Measurements from ENCODE around the gene ARL14EPL.
"Not testable (repeated sequence)": the region's sequence is repeated elsewhere in the genome, so short reads cannot be mapped to it uniquely, and the experiment has no call there.

Gene ARL14EPL

DNA sequence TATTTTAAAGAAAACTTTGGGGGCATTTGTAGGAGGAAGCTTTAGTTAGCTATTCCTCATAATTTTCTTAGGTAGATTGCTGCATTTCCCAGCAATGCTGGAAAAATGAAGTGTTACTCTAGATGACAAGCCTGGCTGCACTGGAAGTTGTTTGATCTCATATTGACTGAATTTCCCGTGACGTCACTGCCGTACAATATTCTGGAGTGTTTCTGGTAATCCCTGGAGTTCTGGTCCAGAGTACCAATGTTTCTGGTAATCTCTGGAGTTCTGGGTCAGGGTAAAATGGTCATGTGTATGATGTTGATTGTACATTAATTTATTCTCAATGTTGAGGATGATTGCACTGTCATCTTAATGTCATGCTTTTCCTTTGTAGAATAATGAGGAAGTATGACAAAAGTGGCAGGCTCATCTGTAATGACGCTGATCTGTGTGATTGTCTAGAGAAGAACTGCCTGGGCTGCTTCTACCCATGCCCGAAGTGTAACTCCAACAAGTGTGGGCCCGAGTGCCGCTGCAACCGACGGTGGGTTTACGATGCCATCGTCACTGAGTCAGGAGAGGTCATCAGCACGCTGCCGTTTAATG, 26.2 kb downstream of the ARL14EPL start:
- DNase-seq = no peak

DNA sequence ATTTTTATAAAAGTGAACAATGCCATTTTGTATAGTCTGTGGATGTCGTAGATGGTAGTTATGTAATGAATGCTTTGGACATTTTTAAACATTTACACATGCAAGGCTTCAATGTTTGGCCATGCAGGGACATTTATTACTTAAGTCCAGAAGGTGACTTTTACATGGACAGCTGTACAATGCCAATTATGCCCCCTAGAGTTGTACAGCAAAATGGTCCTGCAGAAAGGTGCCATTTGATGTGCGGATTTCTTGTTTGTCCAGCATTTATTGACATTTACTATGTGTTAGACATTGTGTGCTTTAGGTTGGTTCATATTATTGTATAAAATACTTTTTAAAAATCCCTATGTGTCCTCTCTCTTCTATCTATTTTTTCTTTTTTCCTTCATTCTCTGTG, 30.1 kb downstream of the ARL14EPL start:
- DNase-seq = no peak

DNA sequence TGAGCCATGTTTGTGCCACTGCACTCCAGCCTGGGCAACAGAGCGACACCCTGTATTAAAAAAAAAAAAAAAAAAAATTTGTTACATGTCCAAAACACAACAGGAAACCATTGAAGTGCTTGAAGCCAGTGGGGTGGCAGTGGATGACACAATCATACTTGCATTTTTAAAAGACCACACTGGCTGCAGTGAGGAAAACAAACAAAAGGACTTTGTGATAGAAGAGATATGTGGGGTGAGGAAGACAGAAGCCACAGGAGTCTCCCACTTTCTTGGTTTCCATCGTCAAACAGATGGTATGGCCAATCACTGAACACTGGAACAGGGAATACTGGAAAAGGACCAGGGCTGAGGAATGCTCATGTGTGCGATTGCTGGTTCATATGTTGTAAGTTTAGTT, 31.7 kb downstream of the ARL14EPL start:
- DNase-seq = no peak

DNA sequence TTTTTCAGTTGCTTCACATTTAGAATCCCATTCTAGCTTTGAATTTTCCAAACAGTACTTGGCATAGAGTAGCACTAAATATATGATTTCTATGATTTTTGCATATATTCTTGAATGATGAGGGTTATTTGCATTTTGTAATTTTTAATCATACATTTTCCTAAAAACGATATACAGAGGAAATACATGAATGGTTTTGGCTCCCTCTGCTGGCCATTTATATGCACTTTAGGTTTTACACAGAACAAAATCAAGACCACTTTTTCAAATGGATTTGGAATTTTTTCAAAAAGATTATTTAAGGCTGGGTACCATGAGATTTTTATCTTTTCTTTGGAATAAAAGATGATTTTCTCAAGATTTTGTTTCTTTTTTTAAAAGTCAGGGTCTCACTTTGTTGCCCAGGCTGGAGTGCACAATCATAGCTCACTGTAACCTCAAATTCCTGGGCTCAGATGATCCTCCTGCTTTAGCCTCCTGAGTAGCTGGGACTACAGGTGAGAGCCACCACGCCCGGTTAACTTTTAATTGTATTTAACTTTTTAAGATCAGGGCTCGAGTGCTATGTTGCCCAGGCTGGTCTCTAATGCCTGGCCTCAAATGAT, 35.9 kb downstream of the ARL14EPL start:
- peak; percentile 7 for DNase-seq

DNA sequence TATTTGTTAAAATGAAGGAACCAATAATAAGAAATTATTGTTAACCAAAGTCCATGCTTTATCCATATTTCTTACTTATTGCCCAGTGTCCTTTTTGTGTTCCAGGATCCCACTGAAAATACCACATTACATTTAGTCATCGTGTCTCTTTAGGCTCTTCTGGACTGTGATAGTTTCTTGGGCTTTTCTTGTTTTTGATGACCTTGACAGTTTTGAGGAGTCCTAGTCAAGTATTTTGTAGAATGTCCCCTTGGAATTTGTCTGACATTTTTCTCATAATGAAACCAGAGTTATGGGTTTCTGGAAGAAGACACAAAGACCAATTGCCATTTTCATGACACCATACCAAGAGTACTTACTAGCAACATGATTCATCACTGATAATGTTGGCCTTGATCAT, 38.9 kb downstream of the ARL14EPL start:
- no peak for DNase-seq

DNA sequence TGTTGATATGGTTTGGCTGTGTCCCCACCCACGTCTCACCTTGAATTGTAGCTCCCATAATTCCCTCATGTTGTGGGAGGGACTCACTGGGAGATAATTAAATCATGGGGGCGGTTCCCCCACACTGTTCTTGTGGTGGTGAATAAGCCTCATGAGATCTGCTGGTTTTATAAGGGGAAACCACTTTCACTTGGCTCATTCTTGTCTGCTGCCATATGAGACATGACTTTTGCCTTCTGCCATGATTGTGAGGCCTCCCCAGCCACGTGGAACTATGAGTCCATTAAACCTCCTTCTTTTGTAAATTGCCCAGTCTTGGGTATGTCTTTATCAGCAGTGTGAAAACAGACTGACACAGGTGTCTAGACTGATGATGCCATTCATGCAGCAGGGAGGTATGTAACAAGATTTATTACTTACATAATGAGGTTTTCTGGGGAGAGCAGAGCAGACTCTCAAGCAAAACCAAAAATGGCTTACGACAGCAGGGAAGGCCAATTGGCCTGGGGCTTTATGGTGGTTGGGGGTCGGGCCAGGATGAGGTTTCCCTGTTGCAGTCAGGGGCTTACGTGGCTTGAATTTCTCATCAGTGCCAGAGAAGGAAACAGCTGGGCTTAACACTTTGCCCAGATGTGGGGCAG, 43.0 kb downstream of the ARL14EPL start:
- DNase-seq = no peak

DNA sequence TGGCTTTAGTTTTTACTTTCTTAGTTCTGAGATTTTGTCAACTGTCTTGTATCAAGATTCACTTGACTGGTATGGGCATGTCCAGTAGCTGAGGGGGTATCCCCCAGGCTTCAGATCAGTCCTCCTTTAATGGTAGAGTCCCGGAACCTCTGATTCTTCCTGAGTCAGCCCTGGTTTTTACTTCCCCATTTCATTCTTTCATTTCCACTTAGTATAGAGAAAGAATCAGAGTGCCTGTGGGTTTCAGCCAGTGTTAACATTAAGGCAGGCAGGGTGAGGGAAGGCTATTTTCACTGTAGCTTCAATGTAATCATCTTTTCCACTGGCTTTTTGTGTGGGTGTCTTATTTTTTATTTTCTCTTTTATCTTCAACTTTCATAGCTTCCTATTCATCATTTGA, 44.2 kb downstream of the ARL14EPL start:
- no peak for DNase-seq

DNA sequence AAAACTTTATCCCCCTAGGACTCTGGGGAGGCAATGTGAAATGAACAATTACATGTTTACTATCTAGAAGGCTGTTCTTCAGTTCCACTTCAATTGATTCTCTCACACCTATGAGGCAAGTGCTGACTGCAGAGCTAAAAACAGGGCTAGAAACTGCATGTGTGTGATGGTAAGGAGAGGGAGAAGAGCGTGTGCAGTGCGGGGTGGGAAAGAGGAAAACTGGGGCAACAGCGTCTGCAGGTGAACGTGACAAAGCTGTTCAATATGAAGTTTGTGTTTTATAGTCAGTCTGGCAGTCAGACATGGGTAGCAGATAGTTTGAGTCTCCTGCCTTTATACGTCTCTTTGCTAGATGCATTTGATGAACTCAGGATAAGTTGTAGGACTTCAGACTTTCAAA, 45.9 kb downstream of the ARL14EPL start:
- no peak for DNase-seq

DNA sequence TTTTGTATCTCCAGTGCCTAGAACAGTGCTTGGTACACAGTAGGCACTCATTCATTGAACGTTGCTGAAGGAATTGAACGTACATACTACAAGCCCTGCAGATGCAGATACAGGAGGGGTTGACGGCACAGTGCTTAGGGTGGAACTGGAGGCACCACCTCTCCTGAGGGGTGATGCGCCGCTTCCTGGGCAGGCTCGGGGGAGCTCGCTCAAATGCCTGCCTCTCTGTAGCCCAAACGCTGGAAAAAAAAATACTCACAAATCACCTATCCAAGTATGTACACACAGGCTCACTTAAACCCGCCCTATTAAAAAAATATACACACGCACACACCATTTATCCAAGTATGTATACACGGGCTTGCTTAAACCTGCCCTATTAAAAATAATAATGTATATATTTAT, 52.0 kb downstream of the ARL14EPL start:
- DNase-seq = peak; percentile 2

DNA sequence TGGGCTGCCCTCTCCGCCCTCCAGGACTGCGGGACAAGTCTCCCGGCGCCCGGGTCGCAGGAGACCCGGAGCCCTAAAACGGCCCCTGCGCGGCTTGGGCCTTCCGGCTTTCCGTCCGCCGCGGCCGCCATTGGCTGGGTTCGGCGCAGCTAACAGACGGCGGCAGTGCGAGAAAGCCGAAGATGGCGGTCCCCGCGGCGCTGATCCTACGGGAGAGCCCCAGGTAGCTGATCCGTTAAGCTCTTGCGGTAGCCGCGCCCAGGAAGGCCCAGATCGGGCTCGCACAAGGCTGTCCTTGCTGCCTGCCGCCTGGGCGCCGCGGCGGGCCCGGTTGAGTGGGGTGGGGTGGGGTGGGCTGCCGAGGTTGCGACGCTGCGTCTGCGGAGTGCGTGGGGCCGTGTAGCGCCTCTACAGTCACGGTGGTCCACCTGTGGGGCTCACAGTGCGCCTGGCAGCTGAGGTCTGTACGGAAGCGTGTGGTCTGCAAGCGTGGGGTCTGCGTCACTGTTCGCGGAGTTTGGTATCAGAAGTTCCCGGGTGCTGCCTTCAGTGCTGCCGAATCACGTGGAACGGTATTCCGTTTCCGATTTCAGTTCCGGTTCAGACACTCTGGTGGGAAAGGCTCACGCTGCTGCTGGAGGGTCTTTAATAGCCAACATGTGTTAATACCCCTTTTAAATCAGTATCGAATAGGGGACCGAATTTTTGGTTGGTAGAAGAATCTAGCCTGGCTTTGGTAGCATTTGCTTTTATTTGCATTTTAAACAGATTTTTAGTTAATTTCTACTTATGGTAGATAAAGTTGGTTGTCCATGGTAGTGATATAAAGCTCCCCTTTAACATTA, 52.8 kb downstream of the ARL14EPL start, which contains the start of gene COMMD10:
TSS of gene COMMD10 (plus strand) at position 155 of the 845 bp plus-strand sequence.
- DNase-seq = peak; percentile 74

DNA sequence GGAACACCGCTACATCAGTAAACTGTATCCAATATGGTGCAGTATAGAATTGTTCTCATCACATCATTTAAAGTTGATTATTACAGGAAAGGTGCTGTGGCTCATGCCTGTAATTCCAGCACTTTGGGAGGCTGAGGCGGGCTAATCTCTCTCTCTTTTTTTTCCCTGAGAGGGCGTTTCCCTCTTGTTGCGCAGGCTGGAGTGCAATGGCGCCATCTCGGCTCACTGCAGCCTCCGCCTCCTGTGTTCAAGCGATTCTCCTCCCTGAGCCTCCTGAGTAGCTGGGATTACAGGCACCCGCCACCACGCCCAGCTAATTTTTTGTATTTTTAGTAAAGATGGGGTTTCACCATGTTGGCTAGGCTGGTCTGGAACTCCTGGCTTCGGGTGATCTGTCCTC, 54.0 kb downstream of the ARL14EPL start:
- DNase-seq = not testable (repeated sequence)

DNA sequence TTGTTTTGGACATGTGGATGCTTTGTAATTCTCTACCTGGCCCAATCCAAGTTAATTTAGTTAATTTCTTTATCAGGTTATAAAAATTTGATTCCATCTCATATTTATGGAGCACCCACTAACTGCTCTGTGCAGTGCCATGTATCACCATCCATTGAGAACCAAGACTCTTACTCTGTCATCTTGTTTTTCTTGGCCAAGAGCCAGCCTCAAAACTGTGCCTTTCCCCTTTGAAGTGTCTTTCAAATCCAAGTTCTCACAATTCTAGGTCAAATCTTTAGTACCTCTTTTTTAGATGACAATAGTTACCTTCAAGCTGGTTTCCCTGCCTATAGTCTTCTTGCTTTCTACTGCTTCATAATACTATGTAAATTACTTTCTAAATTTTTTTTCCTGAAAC, 55.8 kb downstream of the ARL14EPL start:
- no peak for DNase-seq

DNA sequence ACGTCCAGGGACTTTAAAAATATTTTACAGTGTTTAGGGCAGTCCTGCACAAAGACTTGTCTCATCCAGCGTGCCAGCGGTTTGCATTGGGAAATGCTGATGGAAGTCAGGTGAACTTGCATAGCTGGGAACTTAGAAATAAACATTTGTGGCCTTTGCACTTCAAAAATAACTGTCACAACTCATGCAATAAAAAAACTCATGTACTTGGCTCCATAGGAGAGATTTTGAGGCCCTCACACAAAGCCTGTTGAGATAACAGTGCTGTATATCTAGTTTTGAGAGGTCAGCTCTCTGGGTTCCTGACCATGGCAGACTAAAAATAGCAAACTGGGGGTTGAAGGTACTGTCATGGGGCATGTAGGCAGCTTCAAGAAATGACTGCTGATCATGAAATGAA, 58.0 kb downstream of the ARL14EPL start:
- DNase-seq = no peak

DNA sequence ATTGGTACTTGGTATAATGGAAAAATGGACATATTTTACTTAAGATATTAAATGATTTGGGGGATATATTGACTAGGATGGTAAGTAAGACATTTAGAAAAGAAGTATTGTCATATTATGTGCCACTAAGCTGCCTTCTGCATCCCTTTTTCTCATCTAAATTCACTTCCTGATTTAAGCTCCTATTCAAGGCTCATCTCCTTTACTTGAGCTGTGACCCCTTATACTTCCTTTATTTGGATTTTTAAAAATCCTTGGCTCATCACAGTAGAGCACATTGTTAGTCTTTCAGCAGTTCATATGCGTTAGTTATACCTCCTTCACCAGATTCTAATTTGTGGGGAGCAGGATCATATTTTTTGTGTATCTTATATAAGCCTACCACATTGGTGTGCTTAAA, 59.1 kb downstream of the ARL14EPL start:
- no peak for DNase-seq

DNA sequence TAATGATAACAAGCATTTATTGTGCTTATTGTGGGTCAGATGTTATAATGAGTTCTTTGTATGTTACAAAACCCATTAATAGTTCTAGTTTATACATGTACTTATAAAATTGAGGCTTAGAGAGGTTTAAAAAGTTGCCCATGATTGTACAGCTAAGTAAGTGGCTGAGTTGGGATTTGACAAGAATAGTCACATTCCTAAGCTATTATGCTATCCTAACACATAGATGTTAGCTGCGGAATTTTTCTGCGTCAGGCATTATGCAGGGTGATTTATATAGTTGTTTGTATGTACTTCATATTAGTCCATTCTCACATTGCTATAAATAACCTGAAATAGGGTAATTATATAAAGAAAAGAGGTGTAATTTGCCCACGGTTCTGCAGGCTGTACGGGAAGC, 65.0 kb downstream of the ARL14EPL start:
- no peak for DNase-seq

DNA sequence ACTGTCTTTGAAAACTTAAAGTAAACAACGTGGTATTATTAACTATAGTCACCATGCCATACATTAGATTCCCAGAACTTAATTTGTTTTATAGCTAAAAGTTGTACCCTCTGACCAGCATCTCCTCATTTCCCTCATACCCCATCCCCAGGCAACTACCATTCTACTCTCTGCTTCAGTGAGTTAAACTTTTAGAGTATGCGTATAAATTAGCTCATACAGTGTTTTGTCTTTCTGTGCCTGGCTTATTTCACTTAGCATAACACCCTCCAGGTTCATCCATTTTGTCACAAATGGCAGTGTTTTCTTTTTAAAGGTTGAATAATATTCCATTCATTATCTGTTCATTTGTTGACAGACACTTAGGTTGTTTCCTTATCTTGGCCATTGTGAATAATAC, 66.7 kb downstream of the ARL14EPL start:
- no peak for DNase-seq

DNA sequence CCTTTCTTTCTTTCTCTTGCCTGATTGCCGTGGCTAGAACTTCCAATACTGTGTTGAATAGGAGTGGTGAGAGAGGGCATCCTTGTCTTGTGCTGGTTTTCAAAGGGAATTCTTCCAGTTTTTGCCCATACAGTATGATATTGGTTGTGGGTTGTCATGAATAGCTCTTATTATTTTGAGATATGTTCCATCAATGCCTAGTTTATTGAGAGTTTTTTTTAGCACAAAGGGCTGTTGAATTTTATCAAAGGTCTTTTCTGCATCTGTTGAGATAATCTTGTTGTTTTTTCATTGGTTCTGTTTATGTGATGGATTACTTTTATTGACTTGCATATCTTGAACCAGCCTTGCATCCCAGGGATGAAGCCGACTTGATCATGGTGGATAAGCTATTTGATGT, 72.7 kb downstream of the ARL14EPL start:
- DNase-seq = not testable (repeated sequence)
